GM23338 (cell line): Measurements from ENCODE around the gene NRSN2. TPM values are rescaled to one million over a fixed set of nuclear protein-coding genes. Genes with fewer than 3 reads are reported as not detected.

ENCODE experiments used
- ATAC-seq: fragments of 200-7000 bp; cut with Tn5 transposase; 3 replicates; pipeline ENCODE4 v1.9.1; 2020
- DNase-seq: peaks from one replicate; pipeline ENCODE4 v3.0.0-alpha.2; 2015; ENCODE audit warnings: low spot score
- H2AFZ ChIP-seq: fragments of 200-600 bp; sonication (generic); 2 replicates; pipeline ENCODE4 v1.8.0; 2016; ENCODE audit warnings: antibody characterized with exemption, mild to moderate bottlenecking, moderate library complexity
- H3F3A ChIP-seq: fragments of 200-600 bp; sonication (generic); replicated peaks from 2 replicates; pipeline ENCODE4 v1.8.0; 2017; ENCODE audit warnings: antibody characterized with exemption, mixed run types, low read depth
- H3K27ac ChIP-seq: fragments of 200-600 bp; sonication (generic); 2 replicates; pipeline ENCODE4 v1.6.1; 2016; ENCODE audit warnings: low read depth
- H3K27me3 ChIP-seq: fragments of 200-600 bp; sonication (generic); 2 replicates; pipeline ENCODE4 v1.8.0; 2016; ENCODE audit warnings: mild to moderate bottlenecking, mixed run types, moderate library complexity; ENCODE audit not compliant: insufficient read depth
- H3K36me3 ChIP-seq: fragments of 200-600 bp; sonication (generic); 2 replicates; pipeline ENCODE4 v1.8.0; 2016; ENCODE audit warnings: mild to moderate bottlenecking; ENCODE audit not compliant: insufficient read depth
- H3K4me1 ChIP-seq: fragments of 200-600 bp; sonication (generic); 2 replicates; pipeline ENCODE4 v1.8.0; 2016; ENCODE audit warnings: mild to moderate bottlenecking, moderate library complexity; ENCODE audit not compliant: insufficient read depth
- H3K4me2 ChIP-seq: fragments of 200-600 bp; sonication (generic); 2 replicates; pipeline ENCODE4 v1.7.1; 2017; ENCODE audit warnings: mixed run types
- H3K4me3 ChIP-seq: fragments of 200-600 bp; sonication (generic); 2 replicates; pipeline ENCODE4 v1.6.1; 2016; ENCODE audit warnings: mixed run types
- H3K79me2 ChIP-seq: fragments of 200-600 bp; sonication (generic); replicated peaks from 2 replicates; pipeline ENCODE4 v1.8.0; 2017; ENCODE audit warnings: mild to moderate bottlenecking; ENCODE audit not compliant: insufficient read depth
- H3K9me2 ChIP-seq: fragments of 200-600 bp; sonication (generic); 2 replicates; pipeline ENCODE4 v1.8.0; 2017; ENCODE audit not compliant: insufficient read depth
- H4K20me1 ChIP-seq: fragments of 200-600 bp; sonication (generic); replicated peaks from 2 replicates; pipeline ENCODE4 v1.8.0; 2017; ENCODE audit warnings: mild to moderate bottlenecking; ENCODE audit not compliant: insufficient read depth
- H3K27ac Mint-ChIP-seq: 2 replicates; pipeline ENCODE4 v1.8.0; 2020; ENCODE audit warnings: inconsistent platforms, mild to moderate bottlenecking, moderate library complexity, mixed read lengths
- H3K27me3 Mint-ChIP-seq: 3 replicates; pipeline ENCODE4 v1.8.0; 2022; ENCODE audit warnings: low read depth, mild to moderate bottlenecking, moderate library complexity, mixed read lengths, inconsistent platforms; ENCODE audit not compliant: insufficient read depth, poor library complexity
- H3K36me3 Mint-ChIP-seq: 3 replicates; pipeline ENCODE4 v1.8.0; 2021; ENCODE audit warnings: low read depth, mild to moderate bottlenecking, inconsistent platforms, moderate library complexity, mixed read lengths
- H3K4me1 Mint-ChIP-seq: 3 replicates; pipeline ENCODE4 v1.8.0; 2020; ENCODE audit warnings: mild to moderate bottlenecking, inconsistent platforms, mixed read lengths
- H3K4me3 Mint-ChIP-seq: 3 replicates; pipeline ENCODE4 v1.8.0; 2021; ENCODE audit warnings: moderate library complexity, mild to moderate bottlenecking, inconsistent platforms, mixed read lengths
- H3K9me3 Mint-ChIP-seq: 3 replicates; pipeline ENCODE4 v1.8.0; 2020; ENCODE audit warnings: moderate library complexity, mild to moderate bottlenecking, inconsistent platforms, mixed read lengths
- CREB1 ChIP-seq: fragments of 250-450 bp; sonication (Bioruptor Pico); IDR thresholded peaks from 2 replicates; pipeline ENCODE4 v1.5.0; 2020; ENCODE audit warnings: low read depth, mild to moderate bottlenecking, moderate library complexity
- EZH2phosphoT487 ChIP-seq: fragments of 200-600 bp; sonication (generic); IDR thresholded peaks from one replicate; pipeline ENCODE4 v1.8.1; 2018; ENCODE audit warnings: antibody characterized with exemption; ENCODE audit not compliant: unreplicated experiment
- JUNB ChIP-seq: IDR thresholded peaks from one replicate; pipeline ENCODE4 v1.6.1; 2016; ENCODE audit warnings: antibody characterized with exemption; ENCODE audit not compliant: unreplicated experiment
- NANOG ChIP-seq: IDR thresholded peaks from 2 replicates; pipeline ENCODE4 v1.6.1; 2016; ENCODE audit warnings: antibody characterized with exemption, borderline replicate concordance
- POLR2AphosphoS5 ChIP-seq: IDR thresholded peaks from 2 replicates; pipeline ENCODE4 v1.6.1; 2016; ENCODE audit warnings: antibody characterized with exemption, low read depth
- ZNF114 ChIP-seq: fragments of 250-450 bp; sonication (Bioruptor Pico); IDR thresholded peaks from 2 replicates; pipeline ENCODE4 v1.5.0; 2020; ENCODE audit warnings: mild to moderate bottlenecking, moderate library complexity
- ZNF331 ChIP-seq: fragments of 250-450 bp; sonication (Bioruptor Pico); IDR thresholded peaks from 2 replicates; pipeline ENCODE4 v1.5.0; 2020; ENCODE audit warnings: low read depth, mild to moderate bottlenecking, moderate library complexity
- polyA plus RNA-seq: library from polyadenylated mRNA; unstranded; fragments of >200 nt; fragmentation: Nextera tagmentation; extraction: Ambion mirVana; gene quantifications from 2 replicates; pipeline ENCODE4 v1.2.1, GENCODE V29; 2016
- total RNA-seq: library from RNA; depleted of rRNA; stranded (reverse); fragments of >200 nt; shearing (Covaris generic); gene quantifications from 2 replicates; pipeline ENCODE4 v1.2.3, GENCODE V29; 2014
- TF ChIP-seq, protein P1 (sequence below), 2 experiments: fragments of 200-600 bp in 1 of 2; sonication (generic) in 1 of 2; conservative IDR thresholded peaks; 2 replicates each; pipeline versions ENCODE4 v1.5.1 to v1.6.1; 2016 to 2017; ENCODE audit warnings: antibody characterized with exemption in 2 of 2, low read depth in 2 of 2, mild to moderate bottlenecking in 2 of 2, moderate library complexity in 1 of 2
- TF ChIP-seq, protein P2 (sequence below): IDR thresholded peaks from one replicate; pipeline ENCODE4 v1.6.1; 2018; ENCODE audit warnings: antibody characterized with exemption; ENCODE audit not compliant: unreplicated experiment
- TF ChIP-seq, protein P3 (sequence below): IDR thresholded peaks from 2 replicates; pipeline ENCODE4 v1.6.1; 2016; ENCODE audit warnings: antibody characterized with exemption
- TF ChIP-seq, protein P4 (sequence below): fragments of 250-450 bp; sonication (Bioruptor Pico); IDR thresholded peaks from 2 replicates; pipeline ENCODE4 v1.5.0; 2020; ENCODE audit warnings: mild to moderate bottlenecking, moderate library complexity

Gene NRSN2
- total and polyA plus RNA-seq, 2 experiments from 2014 or later, result 14.4 to 17.9 TPM

DNA sequence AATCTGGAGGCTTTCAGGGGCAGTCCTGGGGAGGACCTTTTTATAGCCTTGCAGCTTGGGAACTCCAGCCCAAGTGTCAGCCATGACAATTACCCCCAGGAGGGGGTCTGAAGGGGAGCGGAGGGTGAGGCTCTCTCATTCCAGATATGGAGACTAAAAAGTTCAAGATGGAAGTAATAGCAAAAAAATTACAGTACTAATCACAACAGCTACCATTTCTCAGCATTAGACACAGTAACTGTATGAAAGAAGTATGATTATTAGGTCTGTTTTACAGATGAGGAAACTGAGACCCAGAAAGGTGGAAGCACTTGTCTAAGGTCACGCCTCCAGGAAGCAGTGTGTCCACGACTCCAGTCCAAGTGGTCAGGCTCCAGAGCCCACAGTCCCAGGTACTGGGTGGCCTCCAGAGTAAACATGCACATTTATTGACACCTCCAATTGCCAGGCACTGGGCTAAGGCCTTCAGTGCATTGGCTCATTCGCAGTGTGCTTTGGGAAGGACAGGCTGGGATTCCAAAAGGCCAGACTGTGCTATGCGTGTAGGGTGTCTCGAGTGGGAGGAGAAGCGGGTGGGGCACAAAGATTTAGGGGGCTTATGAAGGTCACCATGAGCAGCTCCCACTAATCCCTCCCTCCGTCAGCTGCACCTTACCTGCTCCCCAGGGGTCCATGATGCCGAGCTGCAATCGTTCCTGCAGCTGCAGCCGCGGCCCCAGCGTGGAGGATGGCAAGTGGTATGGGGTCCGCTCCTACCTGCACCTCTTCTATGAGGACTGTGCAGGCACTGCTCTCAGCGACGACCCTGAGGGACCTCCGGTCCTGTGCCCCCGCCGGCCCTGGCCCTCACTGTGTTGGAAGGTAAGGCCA, 2.3 kb downstream of the NRSN2 start (continued):
- TF ChIP-seq, protein P1, sequence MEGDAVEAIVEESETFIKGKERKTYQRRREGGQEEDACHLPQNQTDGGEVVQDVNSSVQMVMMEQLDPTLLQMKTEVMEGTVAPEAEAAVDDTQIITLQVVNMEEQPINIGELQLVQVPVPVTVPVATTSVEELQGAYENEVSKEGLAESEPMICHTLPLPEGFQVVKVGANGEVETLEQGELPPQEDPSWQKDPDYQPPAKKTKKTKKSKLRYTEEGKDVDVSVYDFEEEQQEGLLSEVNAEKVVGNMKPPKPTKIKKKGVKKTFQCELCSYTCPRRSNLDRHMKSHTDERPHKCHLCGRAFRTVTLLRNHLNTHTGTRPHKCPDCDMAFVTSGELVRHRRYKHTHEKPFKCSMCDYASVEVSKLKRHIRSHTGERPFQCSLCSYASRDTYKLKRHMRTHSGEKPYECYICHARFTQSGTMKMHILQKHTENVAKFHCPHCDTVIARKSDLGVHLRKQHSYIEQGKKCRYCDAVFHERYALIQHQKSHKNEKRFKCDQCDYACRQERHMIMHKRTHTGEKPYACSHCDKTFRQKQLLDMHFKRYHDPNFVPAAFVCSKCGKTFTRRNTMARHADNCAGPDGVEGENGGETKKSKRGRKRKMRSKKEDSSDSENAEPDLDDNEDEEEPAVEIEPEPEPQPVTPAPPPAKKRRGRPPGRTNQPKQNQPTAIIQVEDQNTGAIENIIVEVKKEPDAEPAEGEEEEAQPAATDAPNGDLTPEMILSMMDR (conservative IDR thresholded peaks at IDR 0.05; ENCODE audit: low read depth in 2 of 2), result no peak
- TF ChIP-seq, protein P2, sequence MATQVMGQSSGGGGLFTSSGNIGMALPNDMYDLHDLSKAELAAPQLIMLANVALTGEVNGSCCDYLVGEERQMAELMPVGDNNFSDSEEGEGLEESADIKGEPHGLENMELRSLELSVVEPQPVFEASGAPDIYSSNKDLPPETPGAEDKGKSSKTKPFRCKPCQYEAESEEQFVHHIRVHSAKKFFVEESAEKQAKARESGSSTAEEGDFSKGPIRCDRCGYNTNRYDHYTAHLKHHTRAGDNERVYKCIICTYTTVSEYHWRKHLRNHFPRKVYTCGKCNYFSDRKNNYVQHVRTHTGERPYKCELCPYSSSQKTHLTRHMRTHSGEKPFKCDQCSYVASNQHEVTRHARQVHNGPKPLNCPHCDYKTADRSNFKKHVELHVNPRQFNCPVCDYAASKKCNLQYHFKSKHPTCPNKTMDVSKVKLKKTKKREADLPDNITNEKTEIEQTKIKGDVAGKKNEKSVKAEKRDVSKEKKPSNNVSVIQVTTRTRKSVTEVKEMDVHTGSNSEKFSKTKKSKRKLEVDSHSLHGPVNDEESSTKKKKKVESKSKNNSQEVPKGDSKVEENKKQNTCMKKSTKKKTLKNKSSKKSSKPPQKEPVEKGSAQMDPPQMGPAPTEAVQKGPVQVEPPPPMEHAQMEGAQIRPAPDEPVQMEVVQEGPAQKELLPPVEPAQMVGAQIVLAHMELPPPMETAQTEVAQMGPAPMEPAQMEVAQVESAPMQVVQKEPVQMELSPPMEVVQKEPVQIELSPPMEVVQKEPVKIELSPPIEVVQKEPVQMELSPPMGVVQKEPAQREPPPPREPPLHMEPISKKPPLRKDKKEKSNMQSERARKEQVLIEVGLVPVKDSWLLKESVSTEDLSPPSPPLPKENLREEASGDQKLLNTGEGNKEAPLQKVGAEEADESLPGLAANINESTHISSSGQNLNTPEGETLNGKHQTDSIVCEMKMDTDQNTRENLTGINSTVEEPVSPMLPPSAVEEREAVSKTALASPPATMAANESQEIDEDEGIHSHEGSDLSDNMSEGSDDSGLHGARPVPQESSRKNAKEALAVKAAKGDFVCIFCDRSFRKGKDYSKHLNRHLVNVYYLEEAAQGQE, result no peak
- TF ChIP-seq NANOG (no peak), POLR2AphosphoS5 (no peak), JUNB (no peak), ZNF331 (no peak), EZH2phosphoT487 (no peak), ZNF114 (CRISPR knock-in tag) (no peak)
- TF ChIP-seq, protein P3, sequence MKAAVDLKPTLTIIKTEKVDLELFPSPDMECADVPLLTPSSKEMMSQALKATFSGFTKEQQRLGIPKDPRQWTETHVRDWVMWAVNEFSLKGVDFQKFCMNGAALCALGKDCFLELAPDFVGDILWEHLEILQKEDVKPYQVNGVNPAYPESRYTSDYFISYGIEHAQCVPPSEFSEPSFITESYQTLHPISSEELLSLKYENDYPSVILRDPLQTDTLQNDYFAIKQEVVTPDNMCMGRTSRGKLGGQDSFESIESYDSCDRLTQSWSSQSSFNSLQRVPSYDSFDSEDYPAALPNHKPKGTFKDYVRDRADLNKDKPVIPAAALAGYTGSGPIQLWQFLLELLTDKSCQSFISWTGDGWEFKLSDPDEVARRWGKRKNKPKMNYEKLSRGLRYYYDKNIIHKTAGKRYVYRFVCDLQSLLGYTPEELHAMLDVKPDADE, result no peak

DNA sequence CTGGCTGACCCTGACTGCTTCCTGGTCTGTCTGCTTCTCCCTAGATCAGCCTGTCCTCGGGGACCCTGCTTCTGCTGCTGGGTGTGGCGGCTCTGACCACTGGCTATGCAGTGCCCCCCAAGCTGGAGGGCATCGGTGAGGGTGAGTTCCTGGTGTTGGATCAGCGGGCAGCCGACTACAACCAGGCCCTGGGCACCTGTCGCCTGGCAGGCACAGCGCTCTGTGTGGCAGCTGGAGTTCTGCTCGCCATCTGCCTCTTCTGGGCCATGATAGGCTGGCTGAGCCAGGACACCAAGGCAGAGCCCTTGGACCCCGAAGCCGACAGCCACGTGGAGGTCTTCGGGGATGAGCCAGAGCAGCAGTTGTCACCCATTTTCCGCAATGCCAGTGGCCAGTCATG, 6.3 kb downstream of the NRSN2 start:
- Histone ChIP-seq H4K20me1 (no peaks in the 10 kb centered on the region), H3K4me1 (peaks cover 11% of the 10 kb centered on the region), H3F3A (peaks cover 5% of the 10 kb centered on the region; the same call in 1 of the 2 replicates), H3K36me3 (no peaks in the 10 kb centered on the region), H2AFZ (no peak overlapping the region), H3K9me2 (no peaks in the 10 kb centered on the region), H3K4me3 (no peak overlapping the region), H3K79me2 (no peaks in the 10 kb centered on the region), H3K27me3 (no peaks in the 10 kb centered on the region), H3K27ac (no peak overlapping the region), H3K4me2 (no peak overlapping the region)
- Mint-ChIP-seq H3K9me3 (no peaks in the 10 kb centered on the region; the same call in 2 of the 3 replicates), H3K36me3 (peaks cover 2% of the 10 kb centered on the region; the same call in 1 of the 3 replicates), H3K4me1 (peaks cover 12% of the 10 kb centered on the region), H3K27me3 (peaks cover 12% of the 10 kb centered on the region), H3K27ac (no peak overlapping the region), H3K4me3 (no peak overlapping the region)
- DNase-seq, result no peak
- no peak for ATAC-seq
- no peak for TF ChIP-seq NANOG
- no peak for TF ChIP-seq CREB1 (CRISPR knock-in tag)
- TF ChIP-seq, protein P4, sequence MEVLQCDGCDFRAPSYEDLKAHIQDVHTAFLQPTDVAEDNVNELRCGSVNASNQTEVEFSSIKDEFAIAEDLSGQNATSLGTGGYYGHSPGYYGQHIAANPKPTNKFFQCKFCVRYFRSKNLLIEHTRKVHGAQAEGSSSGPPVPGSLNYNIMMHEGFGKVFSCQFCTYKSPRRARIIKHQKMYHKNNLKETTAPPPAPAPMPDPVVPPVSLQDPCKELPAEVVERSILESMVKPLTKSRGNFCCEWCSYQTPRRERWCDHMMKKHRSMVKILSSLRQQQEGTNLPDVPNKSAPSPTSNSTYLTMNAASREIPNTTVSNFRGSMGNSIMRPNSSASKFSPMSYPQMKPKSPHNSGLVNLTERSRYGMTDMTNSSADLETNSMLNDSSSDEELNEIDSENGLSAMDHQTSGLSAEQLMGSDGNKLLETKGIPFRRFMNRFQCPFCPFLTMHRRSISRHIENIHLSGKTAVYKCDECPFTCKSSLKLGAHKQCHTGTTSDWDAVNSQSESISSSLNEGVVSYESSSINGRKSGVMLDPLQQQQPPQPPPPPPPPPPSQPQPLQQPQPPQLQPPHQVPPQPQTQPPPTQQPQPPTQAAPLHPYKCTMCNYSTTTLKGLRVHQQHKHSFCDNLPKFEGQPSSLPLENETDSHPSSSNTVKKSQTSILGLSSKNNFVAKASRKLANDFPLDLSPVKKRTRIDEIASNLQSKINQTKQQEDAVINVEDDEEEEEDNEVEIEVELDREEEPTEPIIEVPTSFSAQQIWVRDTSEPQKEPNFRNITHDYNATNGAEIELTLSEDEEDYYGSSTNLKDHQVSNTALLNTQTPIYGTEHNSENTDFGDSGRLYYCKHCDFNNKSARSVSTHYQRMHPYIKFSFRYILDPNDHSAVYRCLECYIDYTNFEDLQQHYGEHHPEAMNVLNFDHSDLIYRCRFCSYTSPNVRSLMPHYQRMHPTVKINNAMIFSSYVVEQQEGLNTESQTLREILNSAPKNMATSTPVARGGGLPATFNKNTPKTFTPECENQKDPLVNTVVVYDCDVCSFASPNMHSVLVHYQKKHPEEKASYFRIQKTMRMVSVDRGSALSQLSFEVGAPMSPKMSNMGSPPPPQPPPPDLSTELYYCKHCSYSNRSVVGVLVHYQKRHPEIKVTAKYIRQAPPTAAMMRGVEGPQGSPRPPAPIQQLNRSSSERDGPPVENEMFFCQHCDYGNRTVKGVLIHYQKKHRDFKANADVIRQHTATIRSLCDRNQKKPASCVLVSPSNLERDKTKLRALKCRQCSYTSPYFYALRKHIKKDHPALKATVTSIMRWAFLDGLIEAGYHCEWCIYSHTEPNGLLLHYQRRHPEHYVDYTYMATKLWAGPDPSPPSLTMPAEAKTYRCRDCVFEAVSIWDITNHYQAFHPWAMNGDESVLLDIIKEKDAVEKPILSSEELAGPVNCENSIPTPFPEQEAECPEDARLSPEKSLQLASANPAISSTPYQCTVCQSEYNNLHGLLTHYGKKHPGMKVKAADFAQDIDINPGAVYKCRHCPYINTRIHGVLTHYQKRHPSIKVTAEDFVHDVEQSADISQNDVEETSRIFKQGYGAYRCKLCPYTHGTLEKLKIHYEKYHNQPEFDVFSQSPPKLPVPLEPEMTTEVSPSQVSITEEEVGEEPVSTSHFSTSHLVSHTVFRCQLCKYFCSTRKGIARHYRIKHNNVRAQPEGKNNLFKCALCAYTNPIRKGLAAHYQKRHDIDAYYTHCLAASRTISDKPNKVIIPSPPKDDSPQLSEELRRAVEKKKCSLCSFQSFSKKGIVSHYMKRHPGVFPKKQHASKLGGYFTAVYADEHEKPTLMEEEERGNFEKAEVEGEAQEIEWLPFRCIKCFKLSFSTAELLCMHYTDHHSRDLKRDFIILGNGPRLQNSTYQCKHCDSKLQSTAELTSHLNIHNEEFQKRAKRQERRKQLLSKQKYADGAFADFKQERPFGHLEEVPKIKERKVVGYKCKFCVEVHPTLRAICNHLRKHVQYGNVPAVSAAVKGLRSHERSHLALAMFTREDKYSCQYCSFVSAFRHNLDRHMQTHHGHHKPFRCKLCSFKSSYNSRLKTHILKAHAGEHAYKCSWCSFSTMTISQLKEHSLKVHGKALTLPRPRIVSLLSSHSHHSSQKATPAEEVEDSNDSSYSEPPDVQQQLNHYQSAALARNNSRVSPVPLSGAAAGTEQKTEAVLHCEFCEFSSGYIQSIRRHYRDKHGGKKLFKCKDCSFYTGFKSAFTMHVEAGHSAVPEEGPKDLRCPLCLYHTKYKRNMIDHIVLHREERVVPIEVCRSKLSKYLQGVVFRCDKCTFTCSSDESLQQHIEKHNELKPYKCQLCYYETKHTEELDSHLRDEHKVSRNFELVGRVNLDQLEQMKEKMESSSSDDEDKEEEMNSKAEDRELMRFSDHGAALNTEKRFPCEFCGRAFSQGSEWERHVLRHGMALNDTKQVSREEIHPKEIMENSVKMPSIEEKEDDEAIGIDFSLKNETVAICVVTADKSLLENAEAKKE, result no peak
- TF ChIP-seq POLR2AphosphoS5, result no peak
- TF ChIP-seq ZNF331, result no peak
